K562 (cell line): ENCODE data around the gene SPTAN1. TPM values are rescaled to one million over a fixed set of nuclear protein-coding genes. Genes with fewer than 3 reads are reported as not detected.

Experiments used
- BRF1 ChIP-seq: IDR thresholded peaks from 3 replicates; pipeline ENCODE4 v1.6.1; 2011; ENCODE audit warnings: borderline replicate concordance, mild to moderate bottlenecking; ENCODE audit not compliant: insufficient read length; ENCODE audit errors: extremely low read depth
- CCNT2 ChIP-seq: IDR thresholded peaks from 2 replicates; pipeline ENCODE4 v1.6.1; 2011; ENCODE audit warnings: borderline replicate concordance, low read depth, mild to moderate bottlenecking, moderate library complexity, mixed read lengths, low read length; ENCODE audit not compliant: insufficient read length; ENCODE audit errors: extremely low read depth
- CEBPG ChIP-seq, 3 experiments: fragments of 200-800 bp in 1 of 3; sonication (Bioruptor generic) in 1 of 3; sonication (generic) in 1 of 3; formaldehyde crosslinking in 1 of 3; IDR thresholded peaks in 2 of 3; conservative IDR thresholded peaks in 1 of 3; 2 replicates each; pipeline versions ENCODE4 v1.6.1 to v1.8.0; 2016 to 2022; ENCODE audit warnings: missing compliant biosample characterization in 2 of 3, missing genetic modification characterization in 2 of 3, mild to moderate bottlenecking in 1 of 3, missing genetic modification reagents in 1 of 3
- CHCHD3 ChIP-seq: fragments of 250-450 bp; sonication (Bioruptor Pico); IDR thresholded peaks from 2 replicates; pipeline ENCODE4 v2.1.2; 2022; ENCODE audit warnings: mild to moderate bottlenecking
- ELF1 ChIP-seq: fragments of 200-800 bp; sonication (Bioruptor generic); IDR thresholded peaks from 2 replicates; pipeline ENCODE4 v1.6.1; 2016; ENCODE audit warnings: missing genetic modification characterization, missing compliant biosample characterization
- GATAD2A ChIP-seq: fragments of 450-650 bp; IDR thresholded peaks from 2 replicates; pipeline ENCODE4 v1.6.1; 2017
- HMG20B ChIP-seq: fragments of 250-450 bp; sonication (Bioruptor Pico); IDR thresholded peaks from 2 replicates; pipeline ENCODE4 v1.5.0; 2021; ENCODE audit warnings: mild to moderate bottlenecking
- MCM5 ChIP-seq: fragments of 450-650 bp; IDR thresholded peaks from 2 replicates; pipeline ENCODE4 v1.6.1; 2016; ENCODE audit warnings: low read depth
- MTA3 ChIP-seq: fragments of 450-650 bp; formaldehyde crosslinking; IDR thresholded peaks from 2 replicates; pipeline ENCODE4 v1.6.1; 2017; ENCODE audit warnings: mild to moderate bottlenecking, borderline replicate concordance
- MYNN ChIP-seq, 2 experiments: sonication (generic); formaldehyde crosslinking in 1 of 2; IDR thresholded peaks; 2 replicates each; pipeline versions ENCODE4 v1.5.0 to v1.6.1; 2016 to 2020; ENCODE audit warnings: antibody characterized with exemption in 1 of 2, missing genetic modification reagents in 1 of 2
- PTBP1 ChIP-seq: fragments of 200-400 bp; formaldehyde crosslinking; IDR thresholded peaks from 2 replicates; pipeline ENCODE4 v1.6.1; 2017; ENCODE audit warnings: low read depth, low read length
- RBFOX2 ChIP-seq: fragments of 200-400 bp; formaldehyde crosslinking; IDR thresholded peaks from 2 replicates; pipeline ENCODE4 v1.6.1; 2017; ENCODE audit warnings: low read depth, mild to moderate bottlenecking, low read length, moderate library complexity
- RBM34 ChIP-seq: fragments of 200-400 bp; formaldehyde crosslinking; IDR thresholded peaks from 2 replicates; pipeline ENCODE4 v1.6.1; 2018; ENCODE audit warnings: low read length, borderline replicate concordance; ENCODE audit not compliant: insufficient read depth
- SPI1 ChIP-seq: IDR thresholded peaks from 2 replicates; pipeline ENCODE4 v1.6.1; 2011; ENCODE audit warnings: low read depth, low read length, control low read depth, borderline replicate concordance
- SUPT5H ChIP-seq: fragments of 450-650 bp; IDR thresholded peaks from 2 replicates; pipeline ENCODE4 v1.6.1; 2016
- ZNF263 ChIP-seq: sonication (generic); formaldehyde crosslinking; IDR thresholded peaks from 2 replicates; pipeline ENCODE4 v1.8.0; 2022; ENCODE audit warnings: mild to moderate bottlenecking, missing genetic modification reagents, borderline replicate concordance
- ZNF695 ChIP-seq: fragments of 450-650 bp; formaldehyde crosslinking; IDR thresholded peaks from 2 replicates; pipeline ENCODE4 v1.4.0; 2020; ENCODE audit warnings: mild to moderate bottlenecking, moderate library complexity
- ZNF766 ChIP-seq: fragments of 200-800 bp; sonication (Bioruptor generic); conservative IDR thresholded peaks from 2 replicates; pipeline ENCODE4 v1.6.1; 2016; ENCODE audit warnings: missing genetic modification characterization, missing compliant biosample characterization
- polyA plus RNA-seq, 8 experiments: library from polyadenylated mRNA; depleted of rRNA in 4 of 8; stranded (reverse) in 5 of 8; unstranded in 3 of 8; fragments of >200 nt; fragmentation: Nextera tagmentation in 2 of 8; fragmentation: Illumina TruSeq in 1 of 8; extraction: Ambion mirVana in 2 of 8; extraction: Trizol in 1 of 8; gene quantifications; 2 replicates each; pipeline versions ENCODE4 v1.2.1 to v1.2.3, GENCODE V29; 2011 to 2014; ENCODE audit warnings: inconsistent platforms in 1 of 8, missing spikeins in 1 of 8
- total RNA-seq, 7 experiments: library from RNA; depleted of rRNA in 6 of 7; stranded (reverse); fragments of >200 nt in 6 of 7; fragmentation: Illumina TruSeq in 2 of 7; extraction: Trizol in 2 of 7; gene quantifications; 2 replicates each; pipeline versions ENCODE4 v1.2.1 to v1.2.3, GENCODE V29; 2011 to 2021; ENCODE audit warnings: low replicate concordance in 1 of 7
- TF ChIP-seq, protein P1 (sequence below), 2 experiments: fragments of 200-800 bp in 1 of 2; sonication (Bioruptor generic) in 1 of 2; sonication (generic) in 1 of 2; formaldehyde crosslinking in 1 of 2; IDR thresholded peaks in 1 of 2; conservative IDR thresholded peaks in 1 of 2; 2 replicates each; pipeline versions ENCODE4 v1.5.0 to v1.6.1; 2016 to 2020; ENCODE audit warnings: missing compliant biosample characterization in 1 of 2, missing genetic modification characterization in 1 of 2, missing genetic modification reagents in 1 of 2
- TF ChIP-seq, protein P2 (sequence below): fragments of 450-650 bp; formaldehyde crosslinking; IDR thresholded peaks from 2 replicates; pipeline ENCODE4 v1.4.0; 2022; ENCODE audit warnings: missing genetic modification characterization
- TF ChIP-seq, protein P3 (sequence below): fragments of 250-450 bp; sonication (Bioruptor Pico); IDR thresholded peaks from 2 replicates; pipeline ENCODE4 v1.9.0; 2021; ENCODE audit warnings: mild to moderate bottlenecking, inconsistent platforms
- TF ChIP-seq, protein P4 (sequence below): fragments of 450-650 bp; formaldehyde crosslinking; conservative IDR thresholded peaks from 2 replicates; pipeline ENCODE4 v1.4.0; 2022; ENCODE audit warnings: mild to moderate bottlenecking, missing genetic modification characterization

The SPTAN1 gene
- total and polyA plus RNA-seq, 9 of the 15 experiments (the other 6 are each of a cell fraction or from before 2014, with no cell fraction given): 1.5 to 13.5 (median 6.8) TPM

DNA sequence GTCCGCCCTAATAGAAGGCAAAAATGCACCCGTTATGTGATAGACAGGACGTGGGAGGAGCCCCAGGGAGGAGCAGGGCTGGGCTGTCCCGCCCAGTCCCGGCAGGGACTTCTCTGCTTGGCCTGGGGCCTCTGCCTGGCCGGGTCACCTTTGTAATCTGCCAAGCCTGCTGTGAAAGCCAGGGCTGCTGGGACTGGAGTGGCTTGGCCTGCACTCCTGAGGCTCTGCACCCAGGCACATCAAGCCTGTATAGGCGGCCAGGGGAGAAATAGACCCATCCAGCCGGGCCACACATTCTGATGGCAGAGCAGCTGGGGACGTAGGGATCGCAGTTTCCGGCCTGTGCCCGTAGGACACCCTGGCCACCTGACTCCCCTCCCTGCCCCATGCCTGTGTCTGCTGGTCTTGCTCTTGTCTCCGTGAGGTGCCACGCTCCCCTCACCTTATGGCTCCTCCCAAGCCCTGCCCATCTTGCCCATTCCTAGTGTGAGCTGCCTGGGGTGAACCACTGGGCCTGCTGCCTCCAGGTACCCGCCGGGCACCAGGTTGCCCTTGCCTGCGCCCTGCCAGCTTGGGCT, 76.2 kb downstream of the SPTAN1 start (continued):
- TF ChIP-seq ZNF766 (CRISPR knock-in tag): no peak
- no peak for TF ChIP-seq SPI1
- TF ChIP-seq CEBPG (CRISPR knock-in tag; IDR thresholded peaks at IDR 0.05): no peak
- TF ChIP-seq CEBPG (tag; conservative IDR thresholded peaks at IDR 0.05 in 1 of 2, IDR thresholded peaks at IDR 0.05 in 1 of 2): no peak
- peak; percentile 45; the same call in 1 of the 2 replicates for TF ChIP-seq SUPT5H
- TF ChIP-seq MCM5: no peak
- TF ChIP-seq BRF1: no peak
- no peak for TF ChIP-seq MYNN (IDR thresholded peaks at IDR 0.05)
- no peak for TF ChIP-seq MYNN (CRISPR knock-in tag; IDR thresholded peaks at IDR 0.05)
- TF ChIP-seq ZNF695 (CRISPR knock-in tag): no peak
- no peak for TF ChIP-seq RBM34
- peak; percentile 54; the same call in 1 of the 2 replicates for TF ChIP-seq ZNF263 (CRISPR knock-in tag)
- no peak for TF ChIP-seq PTBP1
- TF ChIP-seq CCNT2: no peak
- TF ChIP-seq, protein P1, sequence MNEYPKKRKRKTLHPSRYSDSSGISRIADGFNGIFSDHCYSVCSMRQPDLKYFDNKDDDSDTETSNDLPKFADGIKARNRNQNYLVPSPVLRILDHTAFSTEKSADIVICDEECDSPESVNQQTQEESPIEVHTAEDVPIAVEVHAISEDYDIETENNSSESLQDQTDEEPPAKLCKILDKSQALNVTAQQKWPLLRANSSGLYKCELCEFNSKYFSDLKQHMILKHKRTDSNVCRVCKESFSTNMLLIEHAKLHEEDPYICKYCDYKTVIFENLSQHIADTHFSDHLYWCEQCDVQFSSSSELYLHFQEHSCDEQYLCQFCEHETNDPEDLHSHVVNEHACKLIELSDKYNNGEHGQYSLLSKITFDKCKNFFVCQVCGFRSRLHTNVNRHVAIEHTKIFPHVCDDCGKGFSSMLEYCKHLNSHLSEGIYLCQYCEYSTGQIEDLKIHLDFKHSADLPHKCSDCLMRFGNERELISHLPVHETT (CRISPR knock-in tag; conservative IDR thresholded peaks at IDR 0.05 in 1 of 2, IDR thresholded peaks at IDR 0.05 in 1 of 2): no peak
- TF ChIP-seq ELF1 (tag): no peak
- TF ChIP-seq, protein P2, sequence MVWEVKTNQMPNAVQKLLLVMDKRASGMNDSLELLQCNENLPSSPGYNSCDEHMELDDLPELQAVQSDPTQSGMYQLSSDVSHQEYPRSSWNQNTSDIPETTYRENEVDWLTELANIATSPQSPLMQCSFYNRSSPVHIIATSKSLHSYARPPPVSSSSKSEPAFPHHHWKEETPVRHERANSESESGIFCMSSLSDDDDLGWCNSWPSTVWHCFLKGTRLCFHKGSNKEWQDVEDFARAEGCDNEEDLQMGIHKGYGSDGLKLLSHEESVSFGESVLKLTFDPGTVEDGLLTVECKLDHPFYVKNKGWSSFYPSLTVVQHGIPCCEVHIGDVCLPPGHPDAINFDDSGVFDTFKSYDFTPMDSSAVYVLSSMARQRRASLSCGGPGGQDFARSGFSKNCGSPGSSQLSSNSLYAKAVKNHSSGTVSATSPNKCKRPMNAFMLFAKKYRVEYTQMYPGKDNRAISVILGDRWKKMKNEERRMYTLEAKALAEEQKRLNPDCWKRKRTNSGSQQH: no peak
- no peak for TF ChIP-seq MTA3
- no peak for TF ChIP-seq CHCHD3
- peak; percentile 32; the same call in 1 of the 2 replicates for TF ChIP-seq RBFOX2
- TF ChIP-seq GATAD2A: no peak
- TF ChIP-seq, protein P3, sequence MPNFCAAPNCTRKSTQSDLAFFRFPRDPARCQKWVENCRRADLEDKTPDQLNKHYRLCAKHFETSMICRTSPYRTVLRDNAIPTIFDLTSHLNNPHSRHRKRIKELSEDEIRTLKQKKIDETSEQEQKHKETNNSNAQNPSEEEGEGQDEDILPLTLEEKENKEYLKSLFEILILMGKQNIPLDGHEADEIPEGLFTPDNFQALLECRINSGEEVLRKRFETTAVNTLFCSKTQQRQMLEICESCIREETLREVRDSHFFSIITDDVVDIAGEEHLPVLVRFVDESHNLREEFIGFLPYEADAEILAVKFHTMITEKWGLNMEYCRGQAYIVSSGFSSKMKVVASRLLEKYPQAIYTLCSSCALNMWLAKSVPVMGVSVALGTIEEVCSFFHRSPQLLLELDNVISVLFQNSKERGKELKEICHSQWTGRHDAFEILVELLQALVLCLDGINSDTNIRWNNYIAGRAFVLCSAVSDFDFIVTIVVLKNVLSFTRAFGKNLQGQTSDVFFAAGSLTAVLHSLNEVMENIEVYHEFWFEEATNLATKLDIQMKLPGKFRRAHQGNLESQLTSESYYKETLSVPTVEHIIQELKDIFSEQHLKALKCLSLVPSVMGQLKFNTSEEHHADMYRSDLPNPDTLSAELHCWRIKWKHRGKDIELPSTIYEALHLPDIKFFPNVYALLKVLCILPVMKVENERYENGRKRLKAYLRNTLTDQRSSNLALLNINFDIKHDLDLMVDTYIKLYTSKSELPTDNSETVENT: 0 out of 2 replicates have a peak, but pooled peaks have one; percentile 6
- TF ChIP-seq, protein P4, sequence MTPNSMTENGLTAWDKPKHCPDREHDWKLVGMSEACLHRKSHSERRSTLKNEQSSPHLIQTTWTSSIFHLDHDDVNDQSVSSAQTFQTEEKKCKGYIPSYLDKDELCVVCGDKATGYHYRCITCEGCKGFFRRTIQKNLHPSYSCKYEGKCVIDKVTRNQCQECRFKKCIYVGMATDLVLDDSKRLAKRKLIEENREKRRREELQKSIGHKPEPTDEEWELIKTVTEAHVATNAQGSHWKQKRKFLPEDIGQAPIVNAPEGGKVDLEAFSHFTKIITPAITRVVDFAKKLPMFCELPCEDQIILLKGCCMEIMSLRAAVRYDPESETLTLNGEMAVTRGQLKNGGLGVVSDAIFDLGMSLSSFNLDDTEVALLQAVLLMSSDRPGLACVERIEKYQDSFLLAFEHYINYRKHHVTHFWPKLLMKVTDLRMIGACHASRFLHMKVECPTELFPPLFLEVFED (CRISPR knock-in tag): no peak
- TF ChIP-seq HMG20B (CRISPR knock-in tag): no peak
